Forelimb muscle (tissue), 1 donor: ENCODE results near the gene THRAP3. TPM values are rescaled to one million over a fixed set of nuclear protein-coding genes. Genes with fewer than 3 reads are reported as not detected.
"Not testable (repeated sequence)": the region's sequence is repeated elsewhere in the genome, so short reads cannot be mapped to it uniquely, and the experiment has no call there.

Source experiments
- DNase-seq: peaks from one replicate; pipeline ENCODE4 v3.0.0-alpha.2; 2013; ENCODE audit warnings: low read depth
- polyA plus RNA-seq: library from polyadenylated mRNA; unstranded; fragments of 120-200 nt; gene quantifications from one replicate; pipeline ENCODE4 v1.2.1, GENCODE V29; 2013; ENCODE audit not compliant: insufficient read length

THRAP3 gene
- polyA plus RNA-seq, 1 donor = 91.2 TPM

DNA sequence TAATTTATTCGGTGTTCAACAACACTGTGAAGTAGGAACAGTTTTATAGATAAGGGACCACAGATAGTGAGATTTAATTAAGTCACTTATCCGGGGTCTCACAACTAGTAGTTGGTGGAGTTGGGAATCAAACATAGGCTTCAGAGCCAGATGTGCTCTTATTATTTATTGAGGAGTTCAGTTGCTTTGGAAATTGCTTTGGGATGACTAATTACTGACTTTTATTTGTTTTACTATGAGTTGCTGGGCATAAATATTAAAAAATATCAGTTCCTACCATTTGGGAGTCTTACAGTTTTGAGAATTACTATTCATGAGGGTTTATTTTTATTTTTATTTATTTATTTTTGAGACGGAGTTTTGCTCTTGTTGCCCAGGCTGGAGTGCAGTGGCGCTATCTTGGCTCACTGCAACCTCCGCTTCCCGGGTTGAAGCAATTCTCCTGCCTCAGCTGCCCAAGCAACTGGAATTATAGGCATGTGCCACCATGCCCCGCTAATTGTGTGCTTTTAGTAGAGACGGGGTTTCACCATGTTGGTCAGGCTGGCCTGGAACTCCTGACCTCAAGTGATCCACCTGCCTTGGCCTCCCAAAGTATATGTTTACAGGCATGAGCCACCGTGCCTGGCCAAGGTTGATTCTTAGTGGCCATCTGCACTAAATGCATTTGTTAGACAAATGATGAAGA lies 27.7 kb downstream of the THRAP3 start:
- no peak for DNase-seq

DNA sequence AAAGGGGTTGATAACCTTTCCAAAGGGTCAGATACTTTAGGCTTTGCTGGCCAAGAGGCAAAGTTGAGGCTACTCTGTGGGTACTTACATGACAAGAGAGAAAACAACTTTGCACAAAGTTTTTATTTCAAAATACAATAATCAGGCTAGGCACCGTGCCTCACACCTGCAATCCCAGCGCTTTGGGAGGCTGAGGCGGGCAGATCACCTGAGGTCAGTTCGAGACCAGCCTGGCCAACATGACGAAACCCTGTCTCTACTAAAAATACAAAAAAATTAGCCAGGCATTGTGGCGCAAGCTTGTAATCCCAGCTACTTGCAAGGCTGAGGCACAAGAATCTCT lies 28.2 kb downstream of the THRAP3 start:
- not testable (repeated sequence) for DNase-seq

DNA sequence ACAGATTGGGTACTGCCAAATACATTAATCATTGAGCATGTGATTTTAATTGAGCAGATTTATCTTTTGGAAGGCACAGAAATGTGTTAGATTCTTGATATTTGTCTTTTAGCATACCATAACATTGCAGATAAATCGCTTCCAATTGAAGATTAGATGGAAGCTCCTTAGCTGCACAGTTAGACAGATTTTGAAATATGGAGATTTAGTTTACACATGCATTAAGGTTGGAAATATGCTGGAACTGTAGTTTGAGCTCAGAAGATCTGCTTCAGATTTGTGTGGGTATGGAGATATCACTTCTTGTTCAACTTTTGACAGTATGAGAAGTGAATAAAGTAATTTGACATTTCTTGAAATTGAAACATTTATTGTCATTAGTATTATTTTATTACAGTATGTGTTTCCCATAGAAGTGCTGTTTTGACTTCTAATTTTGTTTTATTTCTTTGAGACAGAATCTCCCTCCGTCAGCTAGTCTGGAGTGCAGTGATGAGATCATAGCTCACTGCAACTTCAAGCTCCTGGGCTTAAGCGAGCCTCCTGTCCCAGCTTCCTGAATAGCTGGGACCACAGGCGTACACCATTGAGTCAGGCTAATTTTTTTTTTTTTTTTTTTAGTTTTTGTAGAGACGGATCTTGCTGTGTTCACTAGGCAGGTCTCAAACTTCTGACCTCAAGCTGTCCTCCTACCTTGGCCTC lies 29.1 kb downstream of the THRAP3 start:
- no peak for DNase-seq

DNA sequence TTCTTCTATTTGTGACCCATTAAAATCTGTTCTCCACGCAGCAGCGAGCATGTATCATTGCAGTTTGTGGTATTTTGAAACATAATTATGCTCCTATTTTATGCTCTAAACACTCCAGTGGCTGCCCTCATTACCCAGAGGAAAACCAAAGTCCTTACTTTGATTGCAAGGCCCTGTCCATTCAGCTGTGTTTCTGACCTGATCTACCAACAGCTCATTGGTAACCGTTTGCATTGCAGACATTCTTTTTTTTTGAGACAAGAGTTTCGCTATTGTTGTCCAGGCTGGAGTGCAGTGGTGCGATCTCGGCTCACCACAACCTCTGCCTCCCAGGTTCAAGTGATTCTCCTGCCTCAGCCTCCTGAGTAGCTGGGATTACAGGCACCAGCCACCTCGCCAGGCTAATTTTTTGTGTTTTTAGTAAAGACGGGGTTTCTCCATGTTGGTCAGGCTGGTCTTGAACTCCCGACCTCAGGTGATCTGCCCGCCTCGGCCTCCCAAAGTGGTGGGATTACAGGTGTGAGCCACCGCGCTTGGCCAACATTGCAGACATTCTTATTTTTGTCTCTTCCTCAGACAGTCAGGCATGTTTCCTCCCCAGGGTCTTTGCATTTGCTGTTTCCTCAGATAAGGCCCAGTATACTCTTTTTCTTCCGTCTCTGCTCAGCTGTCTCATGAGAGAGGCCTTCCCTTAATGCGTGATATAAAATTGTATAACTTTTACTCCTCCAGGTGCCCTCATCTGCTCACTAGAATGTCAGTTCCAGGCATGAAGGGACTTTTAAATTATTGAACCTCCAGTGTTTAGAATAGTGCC lies 32.5 kb downstream of the THRAP3 start:
- no peak for DNase-seq

DNA sequence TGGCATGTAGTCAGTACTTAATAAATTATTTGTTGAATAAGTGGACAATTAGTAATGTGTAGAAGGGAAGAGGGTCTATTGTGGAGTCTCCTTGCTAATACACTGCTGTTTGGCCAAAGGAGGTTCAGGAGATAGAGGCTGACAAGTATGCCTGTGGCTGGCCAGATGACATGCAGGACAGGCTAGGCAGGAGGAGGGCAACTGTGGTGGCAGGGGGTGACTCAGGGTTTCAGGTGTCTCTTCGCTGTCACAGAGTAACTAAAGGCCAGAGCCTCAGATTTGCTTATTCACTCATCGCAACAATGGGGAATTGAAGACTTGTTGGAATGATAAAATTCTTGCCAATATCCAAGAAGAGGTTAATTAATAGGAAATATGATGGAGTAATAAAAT lies 33.1 kb downstream of the THRAP3 start:
- no peak for DNase-seq

DNA sequence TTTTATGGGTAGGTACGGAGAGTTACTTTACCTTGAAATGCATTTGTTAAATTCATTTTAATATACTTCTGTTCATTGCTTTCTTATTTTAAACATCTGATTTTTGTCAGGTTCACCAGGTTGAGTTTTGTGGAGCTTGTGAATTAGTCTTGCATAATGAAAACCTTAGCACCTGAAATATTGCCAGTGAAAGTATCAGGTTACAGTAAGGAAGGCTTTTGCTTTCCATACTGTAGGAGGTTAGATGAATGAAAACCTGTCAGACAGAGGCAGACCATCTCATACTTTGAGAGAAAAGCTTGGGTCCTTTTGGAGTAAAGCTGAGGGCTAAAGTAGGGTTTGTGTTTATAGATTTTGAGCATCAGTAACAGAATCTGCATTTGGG lies 34.7 kb downstream of the THRAP3 start:
- DNase-seq = no peak

DNA sequence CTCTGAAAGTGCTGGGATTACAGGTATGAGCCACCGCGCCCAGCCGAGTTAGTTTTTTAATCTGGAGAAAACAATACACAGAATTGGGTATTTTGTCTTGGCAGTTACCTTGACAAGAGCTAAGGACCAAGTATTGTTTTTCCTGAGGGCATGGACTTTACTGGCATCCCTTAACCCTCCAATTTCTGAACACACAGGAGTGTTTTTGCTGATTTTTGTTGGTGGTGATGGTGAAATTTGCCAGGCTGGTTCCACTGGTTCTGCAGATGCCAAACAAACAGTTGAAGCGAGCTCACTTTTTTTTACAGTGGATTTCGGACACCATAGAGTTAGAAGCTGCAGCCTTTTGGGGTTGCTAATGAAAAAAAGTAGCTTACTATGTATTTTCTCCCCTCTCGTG lies 44.7 kb downstream of the THRAP3 start:
- DNase-seq = no peak

DNA sequence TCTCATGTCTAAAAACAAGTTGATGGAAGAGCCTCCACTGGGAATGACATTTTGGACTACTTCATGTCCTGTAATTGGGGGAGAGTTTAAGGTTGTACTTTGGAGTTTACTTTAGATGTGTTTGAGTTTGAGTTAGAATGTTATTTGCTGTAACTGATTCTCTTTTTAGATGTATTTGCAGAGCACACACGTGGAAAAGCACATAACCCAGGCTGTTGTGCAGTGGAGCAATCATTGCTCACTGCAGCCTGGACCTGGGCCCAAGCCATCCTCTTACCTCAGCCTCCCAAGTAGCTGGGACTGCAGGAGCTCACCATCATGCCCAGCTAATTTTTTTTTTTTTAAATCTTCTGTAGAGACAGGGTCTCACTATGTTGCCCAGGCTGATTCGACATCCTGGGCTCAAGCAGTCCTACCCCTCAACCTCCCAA lies 45.2 kb downstream of the THRAP3 start:
- DNase-seq = no peak

DNA sequence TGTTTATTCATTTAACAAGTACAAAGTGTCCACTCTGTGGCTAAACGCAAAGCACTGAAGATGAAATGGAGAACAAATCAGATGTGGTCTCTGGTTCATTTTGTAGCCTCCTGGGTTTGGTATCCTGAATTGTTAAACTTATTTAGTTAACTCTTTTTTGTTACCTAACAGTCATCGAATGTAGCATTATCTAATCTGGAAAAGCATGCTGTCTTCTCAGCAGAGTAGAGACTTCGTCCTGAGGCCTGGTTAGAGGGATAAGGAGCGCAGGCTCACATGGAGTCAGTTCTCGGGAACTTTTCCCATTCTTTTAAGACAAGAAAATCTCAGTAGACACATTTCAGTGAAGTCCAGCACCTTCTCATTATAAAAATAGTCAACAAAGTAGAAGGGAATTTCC lies 48.8 kb downstream of the THRAP3 start:
- DNase-seq = no peak

DNA sequence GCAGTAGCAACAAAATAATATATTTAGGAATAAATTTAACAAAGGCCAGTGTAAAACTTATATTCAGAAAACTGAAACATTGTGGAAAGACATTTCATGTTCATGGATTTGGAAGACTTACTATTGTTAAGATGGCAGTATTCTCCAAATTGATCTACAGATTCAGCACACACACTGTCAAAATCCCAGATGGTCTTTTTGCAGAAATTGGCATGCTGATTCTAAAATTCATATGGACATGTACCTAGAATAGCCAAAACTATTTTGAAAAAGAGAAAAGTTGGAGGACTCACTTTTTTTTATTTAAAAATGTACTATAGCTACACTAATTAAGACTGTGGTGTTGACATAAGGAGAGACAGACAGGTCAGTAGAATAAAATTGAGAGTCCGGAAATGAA lies 50.0 kb downstream of the THRAP3 start:
- no peak for DNase-seq

DNA sequence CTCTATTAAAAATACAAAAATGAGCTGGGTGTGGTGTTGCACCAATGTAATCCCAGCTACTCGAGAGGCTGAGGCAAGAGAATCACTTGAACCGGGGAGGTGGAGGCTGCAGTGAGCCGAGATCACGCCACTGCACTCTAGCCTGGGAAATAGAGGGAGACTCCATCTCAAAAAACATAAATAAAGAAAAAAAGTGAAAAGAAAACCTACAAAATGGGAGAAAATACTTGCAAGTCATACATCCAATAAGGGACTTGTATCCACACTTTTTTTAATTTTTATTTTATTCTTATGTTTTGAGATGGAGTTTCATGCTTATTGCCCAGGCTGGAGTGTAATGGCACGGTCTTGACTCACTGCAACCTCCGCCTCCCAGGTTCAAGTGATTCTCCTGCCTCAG lies 52.4 kb downstream of the THRAP3 start:
- DNase-seq = no peak

DNA sequence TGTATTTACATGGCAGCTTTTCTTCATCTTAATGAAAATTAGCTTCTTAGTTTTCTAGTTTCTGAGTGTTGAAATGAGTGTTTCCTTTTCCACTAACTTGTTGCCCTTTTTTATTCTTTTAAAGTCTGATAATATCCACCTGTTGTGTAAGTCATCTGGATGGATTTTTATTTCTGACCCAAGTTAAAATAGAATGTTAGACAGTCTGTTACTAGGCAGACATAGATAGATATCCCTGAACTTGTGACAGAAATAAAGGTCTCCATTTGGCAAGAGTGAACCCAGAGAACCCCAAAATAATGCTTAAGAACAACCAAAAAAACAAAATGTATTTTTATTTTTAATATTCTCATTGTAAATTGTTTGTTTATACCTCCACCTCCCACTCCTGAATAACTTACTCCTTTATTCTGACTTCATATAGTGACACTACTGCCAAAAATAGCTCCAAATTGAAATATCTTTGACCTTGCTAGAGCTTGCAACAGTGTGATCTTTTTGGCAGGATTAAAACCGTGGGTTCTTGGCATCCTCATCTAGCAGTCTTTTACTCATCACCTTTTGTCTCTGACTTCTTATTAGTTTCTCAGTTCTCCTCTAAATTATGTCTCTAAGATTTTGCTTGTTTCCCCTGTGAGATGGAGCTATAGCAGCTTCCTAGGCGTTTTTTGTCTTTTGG lies 55.0 kb downstream of the THRAP3 start:
- no peak for DNase-seq

DNA sequence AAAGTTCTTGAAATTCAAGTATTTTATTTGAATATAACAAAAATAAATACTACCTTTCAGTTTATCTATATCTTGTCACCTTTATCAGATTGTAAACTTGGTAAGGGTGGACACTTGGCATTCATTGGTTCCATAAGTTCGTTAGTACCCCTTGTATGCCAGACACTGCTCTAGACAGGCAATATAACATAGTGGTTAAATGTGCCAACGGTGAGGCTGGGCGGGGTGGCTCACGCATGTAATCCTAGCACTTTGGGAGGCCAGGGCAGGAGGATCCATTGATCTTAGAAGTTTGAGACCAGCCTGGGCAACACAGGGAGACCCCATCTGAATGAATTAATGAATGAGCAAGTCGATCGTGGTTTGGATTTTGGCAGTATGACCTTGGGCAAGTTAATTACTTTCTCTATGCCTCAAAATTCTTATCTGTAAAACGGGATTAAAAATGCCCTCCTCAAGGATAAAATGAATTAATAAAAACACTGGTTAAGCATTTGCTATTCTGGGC lies 55.6 kb downstream of the THRAP3 start:
- no peak for DNase-seq

DNA sequence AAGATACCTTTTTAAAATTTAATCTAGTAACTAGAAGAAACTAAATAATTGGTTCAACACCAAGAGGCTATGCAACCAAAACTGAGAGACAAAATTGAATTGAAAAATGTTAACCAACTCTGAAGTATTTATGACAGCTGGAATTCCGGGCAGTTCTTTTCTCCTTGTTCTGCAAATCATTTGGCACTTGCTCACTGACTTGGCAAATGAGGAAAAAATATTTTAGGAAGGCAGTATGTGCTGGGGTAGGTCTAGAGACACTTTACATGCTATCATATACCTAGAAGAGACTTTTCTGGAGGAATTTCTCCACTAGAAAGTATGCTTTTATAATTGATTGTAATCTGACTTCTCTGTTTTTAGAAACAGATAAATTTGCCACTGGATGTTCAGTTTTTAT lies 59.8 kb downstream of the THRAP3 start:
- no peak for DNase-seq

DNA sequence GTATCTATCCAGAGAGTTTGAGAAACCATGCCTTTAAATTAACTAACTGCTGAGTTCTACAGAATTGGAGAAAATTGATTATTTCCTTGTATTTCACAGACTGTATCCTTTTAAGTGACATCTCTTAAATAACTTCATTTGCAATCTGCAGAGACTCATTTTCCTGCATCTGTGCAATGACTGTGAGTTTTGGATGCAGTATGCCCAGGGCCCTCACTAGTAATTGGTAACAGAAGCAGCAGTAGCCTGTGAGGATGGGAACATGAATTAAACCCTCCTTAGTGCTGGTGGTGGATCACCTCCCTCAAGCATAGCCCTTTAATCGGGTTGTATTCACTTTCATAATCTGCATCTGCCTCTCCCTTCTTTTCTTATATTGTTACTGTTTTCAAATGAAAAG lies 60.3 kb downstream of the THRAP3 start:
- DNase-seq = no peak

DNA sequence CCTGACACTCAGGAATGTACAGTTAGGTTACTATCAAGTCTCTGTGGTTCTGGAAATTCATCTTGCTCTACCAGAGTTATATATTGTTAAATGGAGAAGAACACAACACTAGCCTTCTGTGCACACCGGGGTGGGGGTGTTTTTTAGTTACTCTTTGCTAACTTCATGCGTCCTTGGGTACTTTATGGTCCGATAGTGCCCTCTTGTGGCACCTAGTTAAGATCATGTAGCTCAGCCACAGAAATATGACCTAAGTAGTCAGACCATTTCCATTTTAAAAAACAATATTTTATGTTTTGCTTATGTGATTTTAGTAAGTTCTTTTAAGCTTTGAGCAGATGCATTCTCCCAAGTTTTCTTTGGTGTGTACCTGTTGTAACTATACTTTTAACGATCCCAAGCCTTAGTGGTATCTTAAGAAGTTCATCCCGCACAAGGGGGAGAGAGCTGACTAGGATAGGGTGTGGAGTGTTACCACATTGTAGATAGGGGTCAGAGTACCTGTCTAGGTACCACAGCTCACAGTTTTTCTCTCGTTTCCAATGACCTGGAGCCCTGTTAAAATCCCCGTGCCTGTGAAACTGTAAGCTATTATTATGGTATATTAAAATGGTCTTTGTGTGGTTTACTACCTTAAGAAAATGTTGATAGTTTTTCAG lies 61.3 kb downstream of the THRAP3 start:
- DNase-seq = peak; percentile 72

DNA sequence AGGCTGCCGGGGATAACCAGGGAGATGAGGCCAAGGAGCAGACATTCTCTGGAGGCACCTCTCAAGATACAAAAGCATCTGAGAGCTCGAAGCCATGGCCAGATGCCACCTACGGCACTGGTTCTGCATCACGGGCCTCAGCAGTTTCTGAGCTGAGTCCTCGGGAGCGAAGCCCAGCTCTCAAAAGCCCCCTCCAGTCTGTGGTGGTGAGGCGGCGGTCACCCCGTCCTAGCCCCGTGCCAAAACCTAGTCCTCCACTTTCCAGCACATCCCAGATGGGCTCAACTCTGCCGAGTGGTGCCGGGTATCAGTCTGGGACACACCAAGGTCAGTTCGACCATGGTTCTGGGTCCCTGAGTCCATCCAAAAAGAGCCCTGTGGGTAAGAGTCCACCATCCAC lies 62.6 kb downstream of the THRAP3 start:
- no peak for DNase-seq

DNA sequence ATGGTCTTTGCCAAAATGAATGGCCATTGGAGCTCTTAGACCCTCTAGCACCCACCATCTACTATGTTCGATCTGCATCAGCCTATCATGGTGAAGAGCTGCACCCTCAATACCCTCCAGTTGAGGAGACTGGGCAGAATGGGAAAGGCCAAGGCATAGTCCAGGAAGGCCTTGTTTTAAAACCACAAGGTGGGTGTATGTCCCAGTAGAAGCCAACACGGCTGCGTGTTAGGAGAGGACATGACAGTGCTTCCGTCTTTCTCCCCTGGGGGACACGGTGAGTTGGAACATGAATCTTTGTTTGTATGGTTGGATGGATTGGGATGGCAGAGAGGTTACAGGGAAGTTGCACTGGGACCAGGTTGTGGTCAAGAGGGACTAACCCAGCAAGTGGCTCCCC lies 63.4 kb downstream of the THRAP3 start:
- no peak for DNase-seq

DNA sequence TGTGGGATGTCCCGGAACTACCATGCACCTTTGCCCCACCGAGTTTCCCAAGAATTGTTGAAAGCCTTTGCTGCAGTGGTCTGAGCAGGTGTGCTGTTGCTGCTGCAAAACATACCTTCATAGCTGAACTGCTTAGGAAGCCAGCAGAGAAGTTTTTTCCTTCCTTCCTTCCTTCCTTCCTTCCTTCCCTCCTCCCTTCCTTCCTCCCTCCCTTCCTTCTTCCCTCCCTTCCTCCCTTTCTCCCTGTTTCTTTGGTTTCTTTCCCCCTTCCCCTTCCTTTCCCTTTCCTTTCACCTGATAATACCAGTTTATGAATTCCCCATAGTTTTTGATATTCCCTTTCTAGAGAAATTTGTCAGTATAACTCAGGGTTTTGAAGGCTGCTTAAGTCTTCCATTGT lies 71.1 kb downstream of the THRAP3 start:
- DNase-seq = no peak

DNA sequence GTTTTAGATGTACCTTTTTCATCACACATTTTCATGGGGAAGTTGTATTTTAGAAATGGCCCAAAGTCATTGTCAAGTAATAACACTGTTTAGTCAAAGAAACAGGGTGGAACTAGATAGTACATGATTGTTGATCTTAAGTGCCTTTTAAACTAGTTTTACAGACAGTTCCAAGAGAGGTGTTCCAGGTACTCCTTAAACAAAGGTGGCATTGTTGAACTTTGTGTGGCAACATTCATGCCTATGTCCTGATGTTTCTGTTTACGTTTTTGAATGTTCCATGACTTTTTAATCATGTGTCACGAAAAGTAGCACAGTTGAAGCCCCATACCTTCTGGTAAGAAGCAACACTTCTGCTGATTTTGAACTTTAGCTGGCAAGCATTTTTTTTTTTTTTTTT lies 72.8 kb downstream of the THRAP3 start:
- no peak for DNase-seq

DNA sequence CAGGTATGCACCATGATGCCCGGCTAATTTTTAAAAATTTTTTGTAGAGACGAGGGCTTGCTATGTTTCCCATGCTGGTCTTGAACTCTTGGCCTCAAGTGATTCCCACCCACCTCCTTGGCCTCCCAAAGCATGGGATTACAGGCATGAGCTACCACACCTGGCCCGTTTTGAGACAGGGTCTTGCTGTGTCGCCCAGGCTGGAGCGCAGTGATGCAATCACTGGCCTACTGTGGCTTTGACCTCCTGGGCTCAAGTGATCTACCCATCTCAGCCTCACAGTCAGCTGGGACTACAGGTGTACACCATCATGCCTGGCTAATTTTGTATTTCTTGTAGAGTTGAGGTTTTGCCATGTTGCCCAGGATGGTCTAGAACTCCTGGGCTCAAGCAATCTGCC lies 74.4 kb downstream of the THRAP3 start:
- no peak for DNase-seq

DNA sequence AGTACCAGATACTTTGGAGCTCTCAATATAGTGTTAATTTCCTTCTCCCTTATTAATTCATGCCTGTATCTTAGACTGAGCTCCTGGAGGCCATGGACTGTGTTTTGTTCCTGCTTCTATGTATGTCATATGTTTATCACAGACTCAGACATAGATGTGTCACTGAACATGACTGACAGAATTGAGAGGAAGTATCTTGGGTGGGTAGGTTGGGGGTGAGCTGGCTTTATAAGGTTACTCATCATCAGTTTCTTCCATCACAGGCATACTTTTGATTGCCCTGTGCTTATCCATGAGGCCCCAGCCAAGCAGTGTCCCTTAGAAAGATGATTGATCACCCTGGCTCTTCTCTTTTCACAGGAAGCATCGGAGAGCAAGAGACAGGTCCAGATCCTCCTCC lies 76.3 kb downstream of the THRAP3 start:
- DNase-seq = no peak
